ENCODE results near the gene BIRC3.

GRCh38 chr11:102305352-102306047, 11.8 kb upstream of the BIRC3 start:
- TF ChIP-seq, protein P1, sequence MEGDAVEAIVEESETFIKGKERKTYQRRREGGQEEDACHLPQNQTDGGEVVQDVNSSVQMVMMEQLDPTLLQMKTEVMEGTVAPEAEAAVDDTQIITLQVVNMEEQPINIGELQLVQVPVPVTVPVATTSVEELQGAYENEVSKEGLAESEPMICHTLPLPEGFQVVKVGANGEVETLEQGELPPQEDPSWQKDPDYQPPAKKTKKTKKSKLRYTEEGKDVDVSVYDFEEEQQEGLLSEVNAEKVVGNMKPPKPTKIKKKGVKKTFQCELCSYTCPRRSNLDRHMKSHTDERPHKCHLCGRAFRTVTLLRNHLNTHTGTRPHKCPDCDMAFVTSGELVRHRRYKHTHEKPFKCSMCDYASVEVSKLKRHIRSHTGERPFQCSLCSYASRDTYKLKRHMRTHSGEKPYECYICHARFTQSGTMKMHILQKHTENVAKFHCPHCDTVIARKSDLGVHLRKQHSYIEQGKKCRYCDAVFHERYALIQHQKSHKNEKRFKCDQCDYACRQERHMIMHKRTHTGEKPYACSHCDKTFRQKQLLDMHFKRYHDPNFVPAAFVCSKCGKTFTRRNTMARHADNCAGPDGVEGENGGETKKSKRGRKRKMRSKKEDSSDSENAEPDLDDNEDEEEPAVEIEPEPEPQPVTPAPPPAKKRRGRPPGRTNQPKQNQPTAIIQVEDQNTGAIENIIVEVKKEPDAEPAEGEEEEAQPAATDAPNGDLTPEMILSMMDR (IDR thresholded peaks at IDR 0.05; ENCODE audit: low read depth, low read length), result no peak
- no peak for TF ChIP-seq EZH2phosphoT487 (IDR thresholded peaks at IDR 0.05; ENCODE audit: low read depth)
